ENCODE data around the gene COA7. TPM values are rescaled to one million over a fixed set of nuclear protein-coding genes. Genes with fewer than 3 reads are reported as not detected.
"Not testable (repeated sequence)": the region's sequence is repeated elsewhere in the genome, so short reads cannot be mapped to it uniquely, and the experiment has no call there.

Gene COA7
- 10 to 100 TPM; 16.1 to 26.3 TPM for total RNA-seq

- Mint-ChIP-seq H3K9me3 (ENCODE audit: low read depth) (no peaks in the 10 kb centered on the region), H3K36me3 (peaks cover 19% of the 10 kb centered on the region), H3K4me3 (peak within 1 kb of the TSS; percentile 94), H3K27me3 (peaks cover 3% of the 10 kb centered on the region), H3K4me1 (peaks cover 35% of the 10 kb centered on the region), H3K27ac (peak within 1 kb of the TSS; percentile 92)
- peak; percentile 59 for ATAC-seq
- peak; percentile 77 for DNase-seq
- CTCF ChIA-PET = interaction anchor here (1.1 to 1.9 kb wide), 2 partner anchors 11 to 224 kb away, joined by 5 to 13 read pairs; partner anchors contain the start of gene ECHDC2
Measured at GRCh38 chr1:52697795-52698674, at the start of gene COA7. Gene COA7, minus strand, starts transcription at chr1:52698347. Its CDS starts 21 bp downstream, at chr1:52698326.

GRCh38 chr1:52747450-52747849, 49.3 kb upstream of the COA7 start:
- no peaks in the 10 kb centered on the region for H3K27me3 Mint-ChIP-seq
- H3K27ac Mint-ChIP-seq = no peak overlapping the region
- ATAC-seq (no peak), DNase-seq (no peak)
- H3K36me3 Mint-ChIP-seq = peaks cover 2% of the 10 kb centered on the region
- H3K4me3 Mint-ChIP-seq = no peak overlapping the region
- H3K9me3 Mint-ChIP-seq (ENCODE audit: low read depth) = no peaks in the 10 kb centered on the region
- CTCF ChIA-PET = interaction anchor here (1.4 to 2.2 kb wide), 4 partner anchors 9 to 95 kb away, joined by 3 to 9 read pairs (median 6); partner anchors contain the start of gene ZYG11A
- H3K4me1 Mint-ChIP-seq = no peaks in the 10 kb centered on the region

GRCh38 chr1:52746189-52746588, 48.0 kb upstream of the COA7 start:
- no peaks in the 10 kb centered on the region for H3K9me3 Mint-ChIP-seq (ENCODE audit: low read depth)
- H3K4me3 Mint-ChIP-seq = no peak overlapping the region
- ATAC-seq (no peak), DNase-seq (no peak)
- CTCF ChIA-PET = no interaction called here
- peaks cover 2% of the 10 kb centered on the region for H3K36me3 Mint-ChIP-seq
- H3K27me3 Mint-ChIP-seq = no peaks in the 10 kb centered on the region
- no peak overlapping the region for H3K27ac Mint-ChIP-seq
- peaks cover 5% of the 10 kb centered on the region for H3K4me1 Mint-ChIP-seq

- no peaks in the 10 kb centered on the region for H3K9me3 Mint-ChIP-seq (ENCODE audit: low read depth)
- H3K4me1 Mint-ChIP-seq = peaks cover 10% of the 10 kb centered on the region
- H3K36me3 Mint-ChIP-seq = peaks cover 2% of the 10 kb centered on the region
- no peaks in the 10 kb centered on the region for H3K27me3 Mint-ChIP-seq
- H3K4me3 Mint-ChIP-seq = peak overlapping the region; percentile 50
- DNase-seq (no peak), ATAC-seq (no peak)
- CTCF ChIA-PET = no interaction called here
- peak overlapping the region; percentile 70 for H3K27ac Mint-ChIP-seq
Measured at GRCh38 chr1:52741259-52741658, 43.1 kb upstream of the COA7 start.

- Mint-ChIP-seq H3K4me3 (no peak overlapping the region), H3K27ac (no peak overlapping the region), H3K4me1 (peaks cover 10% of the 10 kb centered on the region), H3K36me3 (peaks cover 2% of the 10 kb centered on the region), H3K27me3 (no peaks in the 10 kb centered on the region), H3K9me3 (ENCODE audit: low read depth) (no peaks in the 10 kb centered on the region)
- ATAC-seq = no peak
- CTCF ChIA-PET = interaction anchor here (0.6 to 1.0 kb wide), 3 partner anchors 14 to 797 kb away, joined by 3 read pairs; no protein-coding TSS in a partner anchor
- DNase-seq = no peak
Measured at GRCh38 chr1:52739699-52740467, 41.7 kb upstream of the COA7 start.

- peaks cover 2% of the 10 kb centered on the region for H3K36me3 Mint-ChIP-seq
- no peak overlapping the region for H3K27ac Mint-ChIP-seq
- no peak for ATAC-seq
- CTCF ChIA-PET = interaction anchor here (0.6 to 1.5 kb wide), 3 partner anchors 9 to 527 kb away, joined by 3 to 5 read pairs (median 4); no protein-coding TSS in a partner anchor
- H3K4me1 Mint-ChIP-seq = peaks cover 10% of the 10 kb centered on the region
- H3K9me3 Mint-ChIP-seq (ENCODE audit: low read depth) = no peaks in the 10 kb centered on the region
- no peaks in the 10 kb centered on the region for H3K27me3 Mint-ChIP-seq
- DNase-seq = no peak
- H3K4me3 Mint-ChIP-seq = no peak overlapping the region
Measured at GRCh38 chr1:52738893-52739292, 40.7 kb upstream of the COA7 start.

- Mint-ChIP-seq H3K4me3 (no peak overlapping the region), H3K27ac (no peak overlapping the region), H3K4me1 (peaks cover 10% of the 10 kb centered on the region), H3K27me3 (no peaks in the 10 kb centered on the region), H3K36me3 (peaks cover 2% of the 10 kb centered on the region), H3K9me3 (ENCODE audit: low read depth) (no peaks in the 10 kb centered on the region)
- DNase-seq (no peak), ATAC-seq (no peak)
- CTCF ChIA-PET = interaction anchor here (0.6 to 1.5 kb wide), 3 partner anchors 10 to 528 kb away, joined by 3 to 5 read pairs (median 4); no protein-coding TSS in a partner anchor
Measured at GRCh38 chr1:52738148-52738547, 40.0 kb upstream of the COA7 start.

GRCh38 chr1:52735371-52735770, 37.2 kb upstream of the COA7 start:
- not testable (repeated sequence) for H3K4me1 Mint-ChIP-seq

GRCh38 chr1:52733368-52733767, 35.2 kb upstream of the COA7 start:
- Mint-ChIP-seq H3K27ac (no peak overlapping the region), H3K4me1 (peaks cover 3% of the 10 kb centered on the region), H3K9me3 (ENCODE audit: low read depth) (no peaks in the 10 kb centered on the region), H3K4me3 (no peak overlapping the region), H3K36me3 (no peaks in the 10 kb centered on the region), H3K27me3 (no peaks in the 10 kb centered on the region)
- CTCF ChIA-PET = no interaction called here
- DNase-seq (no peak), ATAC-seq (no peak)

More at GRCh38 chr1:52735371-52735770, 37.2 kb upstream of the COA7 start:
- ATAC-seq; CTCF ChIA-PET; H3K9me3 Mint-ChIP-seq (ENCODE audit: low read depth); H3K27me3 Mint-ChIP-seq; H3K4me3 Mint-ChIP-seq; DNase-seq; H3K27ac Mint-ChIP-seq; H3K36me3 Mint-ChIP-seq: not testable (repeated sequence)

- Mint-ChIP-seq H3K9me3 (ENCODE audit: low read depth) (no peaks in the 10 kb centered on the region), H3K27me3 (peaks cover 13% of the 10 kb centered on the region), H3K4me3 (peak overlapping the region; percentile 92), H3K36me3 (no peaks in the 10 kb centered on the region), H3K27ac (no peak overlapping the region), H3K4me1 (peaks cover 29% of the 10 kb centered on the region)
- CTCF ChIA-PET = interaction anchor here (1.1 to 1.2 kb wide), 3 partner anchors 10 to 25 kb away, joined by 3 to 4 read pairs (median 4); no protein-coding TSS in a partner anchor
- no peak for ATAC-seq
- no peak for DNase-seq
Measured at GRCh38 chr1:52727956-52728656, 30.0 kb upstream of the COA7 start.

GRCh38 chr1:52727114-52727586, 29.0 kb upstream of the COA7 start:
- H3K4me1 Mint-ChIP-seq = peaks cover 29% of the 10 kb centered on the region
- H3K36me3 Mint-ChIP-seq = no peaks in the 10 kb centered on the region
- no peaks in the 10 kb centered on the region for H3K9me3 Mint-ChIP-seq (ENCODE audit: low read depth)
- H3K27me3 Mint-ChIP-seq = peaks cover 15% of the 10 kb centered on the region
- no peak for DNase-seq
- peak overlapping the region; percentile 83 for H3K27ac Mint-ChIP-seq
- CTCF ChIA-PET = interaction anchor here (1.1 to 1.4 kb wide), 5 partner anchors 11 to 99 kb away, joined by 3 to 4 read pairs (median 4); no protein-coding TSS in a partner anchor
- peak overlapping the region; percentile 92 for H3K4me3 Mint-ChIP-seq
- ATAC-seq = no peak

- H3K27ac Mint-ChIP-seq = peak within 1 kb of the TSS; percentile 83
- H3K27me3 Mint-ChIP-seq = peaks cover 15% of the 10 kb centered on the region
- ATAC-seq (peak; percentile 89), DNase-seq (peak; percentile 93)
- no peaks in the 10 kb centered on the region for H3K9me3 Mint-ChIP-seq (ENCODE audit: low read depth)
- CTCF ChIA-PET = interaction anchor here (1.1 to 2.8 kb wide), 6 partner anchors 12 to 100 kb away, joined by 3 to 7 read pairs (median 4); no protein-coding TSS in a partner anchor
- H3K36me3 Mint-ChIP-seq = no peaks in the 10 kb centered on the region
- peak within 1 kb of the TSS; percentile 92 for H3K4me3 Mint-ChIP-seq
- H3K4me1 Mint-ChIP-seq = peaks cover 29% of the 10 kb centered on the region
Measured at GRCh38 chr1:52726265-52727113, 28.3 kb upstream of the COA7 start, which contains the start of gene ZYG11B. Gene ZYG11B, plus strand, starts transcription at chr1:52726453. Its CDS starts 201 bp downstream, at chr1:52726654.
